ENCODE data around the gene PMF1. TPM values are rescaled to one million over a fixed set of nuclear protein-coding genes. Genes with fewer than 3 reads are reported as not detected.

The PMF1 gene
- total RNA-seq, 1 donor, result 34.0 TPM

DNA sequence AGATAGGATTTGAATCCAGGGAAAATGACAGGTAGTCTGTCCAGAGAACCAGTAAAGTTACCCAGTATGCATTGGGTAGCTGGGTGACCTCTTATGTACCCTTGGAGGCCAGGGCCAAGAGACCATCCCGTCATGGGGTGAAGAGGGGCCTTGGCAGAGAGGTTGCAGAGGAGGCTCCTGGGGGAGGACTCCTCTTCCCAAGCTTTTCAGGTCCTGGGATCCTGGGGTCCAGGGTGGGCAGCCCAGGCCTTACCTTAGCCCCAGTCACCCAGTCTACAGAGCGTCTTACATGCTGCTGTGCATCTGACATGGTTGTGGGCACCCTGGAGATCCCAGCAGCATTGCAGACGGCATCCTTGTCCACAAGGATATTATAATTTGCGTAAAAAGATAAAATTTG is 14.0 kb downstream of the PMF1 start:
- DNase-seq (ENCODE audit: insufficient read length, low spot score, missing footprints), result no peak
- peaks cover under 1% of the 10 kb centered on the region for H3K79me2 ChIP-seq (ENCODE audit: insufficient read depth, low read length)

DNA sequence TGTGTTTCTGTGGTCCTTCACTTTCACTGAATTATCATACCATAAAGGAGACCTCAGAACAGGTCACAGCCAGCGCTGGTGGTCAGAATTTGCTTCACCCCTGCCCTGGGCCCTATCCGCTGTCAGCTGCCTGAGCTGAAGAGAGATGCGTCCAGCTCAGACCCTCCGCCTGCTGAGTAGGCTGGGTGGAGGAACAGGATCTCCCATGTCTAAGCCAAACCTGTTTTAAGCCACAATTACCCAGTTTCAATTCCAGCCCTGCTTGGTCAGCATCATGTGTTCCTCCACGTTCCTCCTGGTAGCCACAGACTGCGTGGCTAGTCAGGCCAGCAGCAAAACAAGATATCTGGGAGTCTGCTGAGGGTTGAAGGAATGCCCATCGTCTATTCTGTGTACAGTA is 15.7 kb downstream of the PMF1 start:
- Histone ChIP-seq H3K4me2 (ENCODE audit: insufficient read depth, low read length) (no peak overlapping the region), H2AFZ (ENCODE audit: low read length) (no peak overlapping the region), H4K20me1 (ENCODE audit: insufficient read depth, low read length) (peaks cover 3% of the 10 kb centered on the region), H3K36me3 (ENCODE audit: insufficient read depth, low read length) (peaks cover 27% of the 10 kb centered on the region), H3K27ac (ENCODE audit: low read depth, low read length) (no peak overlapping the region), H3K4me1 (ENCODE audit: insufficient read depth, low read length) (peaks cover 13% of the 10 kb centered on the region), H3K9me3 (ENCODE audit: low read depth, low read length) (no peaks in the 10 kb centered on the region), H3K79me2 (ENCODE audit: insufficient read depth, low read length) (no peaks in the 10 kb centered on the region), H3K27me3 (ENCODE audit: insufficient read depth, low read length) (no peaks in the 10 kb centered on the region), H3K4me3 (ENCODE audit: insufficient read depth, low read length) (no peak overlapping the region)
- no peak for DNase-seq (ENCODE audit: insufficient read length, low spot score, missing footprints)
- TF ChIP-seq, protein P1, sequence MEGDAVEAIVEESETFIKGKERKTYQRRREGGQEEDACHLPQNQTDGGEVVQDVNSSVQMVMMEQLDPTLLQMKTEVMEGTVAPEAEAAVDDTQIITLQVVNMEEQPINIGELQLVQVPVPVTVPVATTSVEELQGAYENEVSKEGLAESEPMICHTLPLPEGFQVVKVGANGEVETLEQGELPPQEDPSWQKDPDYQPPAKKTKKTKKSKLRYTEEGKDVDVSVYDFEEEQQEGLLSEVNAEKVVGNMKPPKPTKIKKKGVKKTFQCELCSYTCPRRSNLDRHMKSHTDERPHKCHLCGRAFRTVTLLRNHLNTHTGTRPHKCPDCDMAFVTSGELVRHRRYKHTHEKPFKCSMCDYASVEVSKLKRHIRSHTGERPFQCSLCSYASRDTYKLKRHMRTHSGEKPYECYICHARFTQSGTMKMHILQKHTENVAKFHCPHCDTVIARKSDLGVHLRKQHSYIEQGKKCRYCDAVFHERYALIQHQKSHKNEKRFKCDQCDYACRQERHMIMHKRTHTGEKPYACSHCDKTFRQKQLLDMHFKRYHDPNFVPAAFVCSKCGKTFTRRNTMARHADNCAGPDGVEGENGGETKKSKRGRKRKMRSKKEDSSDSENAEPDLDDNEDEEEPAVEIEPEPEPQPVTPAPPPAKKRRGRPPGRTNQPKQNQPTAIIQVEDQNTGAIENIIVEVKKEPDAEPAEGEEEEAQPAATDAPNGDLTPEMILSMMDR (IDR thresholded peaks at IDR 0.05; ENCODE audit: extremely low read depth, low read depth, low read length), result no peak

More for the DNA sequence above, 14.0 kb downstream of the PMF1 start:
- Histone ChIP-seq H4K20me1 (ENCODE audit: insufficient read depth, low read length) (peaks cover 10% of the 10 kb centered on the region), H3K9me3 (ENCODE audit: low read depth, low read length) (no peaks in the 10 kb centered on the region), H3K4me3 (ENCODE audit: insufficient read depth, low read length) (no peak overlapping the region), H2AFZ (ENCODE audit: low read length) (no peak overlapping the region), H3K27ac (ENCODE audit: low read depth, low read length) (no peak overlapping the region), H3K4me2 (ENCODE audit: insufficient read depth, low read length) (no peak overlapping the region), H3K27me3 (ENCODE audit: insufficient read depth, low read length) (no peaks in the 10 kb centered on the region), H3K4me1 (ENCODE audit: insufficient read depth, low read length) (peaks cover 9% of the 10 kb centered on the region), H3K36me3 (ENCODE audit: insufficient read depth, low read length) (peaks cover 34% of the 10 kb centered on the region)
- TF ChIP-seq, protein P1 (IDR thresholded peaks at IDR 0.05; ENCODE audit: extremely low read depth, low read depth, low read length), result no peak

DNA sequence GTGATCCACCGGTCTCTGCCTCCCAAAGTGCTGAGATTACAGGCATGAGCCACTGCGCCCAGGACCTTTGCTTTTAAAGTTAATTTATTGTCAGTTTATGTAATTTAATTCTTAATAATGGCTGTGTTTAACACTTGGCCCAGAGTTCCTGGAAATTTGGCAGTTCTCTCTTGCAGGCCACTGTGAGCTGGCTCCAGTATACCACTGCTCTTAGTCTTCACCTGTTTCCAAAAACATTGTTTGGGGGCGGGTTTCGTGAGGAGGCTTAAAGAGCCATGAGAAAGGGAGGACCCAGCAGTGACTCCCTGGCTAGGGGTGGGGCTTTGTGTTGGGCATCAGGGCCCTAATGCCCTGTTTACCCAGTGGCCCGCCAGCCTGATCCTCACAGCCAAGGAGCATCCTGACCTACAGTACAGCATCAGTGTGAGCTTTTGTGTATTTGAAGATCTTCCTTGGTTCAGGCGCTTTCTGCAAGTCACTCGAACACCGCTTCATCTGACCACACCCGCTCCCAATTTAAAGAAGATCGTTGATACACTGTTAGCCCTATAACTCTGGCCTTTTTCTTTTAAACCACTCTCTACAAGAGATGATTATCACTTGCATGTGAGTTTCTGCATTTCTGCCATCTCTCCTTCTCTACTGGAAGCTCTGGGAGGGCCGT is 17.1 kb downstream of the PMF1 start:
- Histone ChIP-seq H3K36me3 (ENCODE audit: insufficient read depth, low read length) (peaks cover 22% of the 10 kb centered on the region), H3K79me2 (ENCODE audit: insufficient read depth, low read length) (no peaks in the 10 kb centered on the region), H3K27me3 (ENCODE audit: insufficient read depth, low read length) (no peaks in the 10 kb centered on the region), H3K27ac (ENCODE audit: low read depth, low read length) (no peak overlapping the region), H3K4me2 (ENCODE audit: insufficient read depth, low read length) (no peak overlapping the region), H3K9me3 (ENCODE audit: low read depth, low read length) (no peaks in the 10 kb centered on the region), H2AFZ (ENCODE audit: low read length) (no peak overlapping the region), H3K4me1 (ENCODE audit: insufficient read depth, low read length) (peaks cover 20% of the 10 kb centered on the region), H3K4me3 (ENCODE audit: insufficient read depth, low read length) (no peak overlapping the region), H4K20me1 (ENCODE audit: insufficient read depth, low read length) (no peaks in the 10 kb centered on the region)
- TF ChIP-seq, protein P1 (IDR thresholded peaks at IDR 0.05; ENCODE audit: extremely low read depth, low read depth, low read length), result no peak
- DNase-seq (ENCODE audit: insufficient read length, low spot score, missing footprints), result no peak

DNA sequence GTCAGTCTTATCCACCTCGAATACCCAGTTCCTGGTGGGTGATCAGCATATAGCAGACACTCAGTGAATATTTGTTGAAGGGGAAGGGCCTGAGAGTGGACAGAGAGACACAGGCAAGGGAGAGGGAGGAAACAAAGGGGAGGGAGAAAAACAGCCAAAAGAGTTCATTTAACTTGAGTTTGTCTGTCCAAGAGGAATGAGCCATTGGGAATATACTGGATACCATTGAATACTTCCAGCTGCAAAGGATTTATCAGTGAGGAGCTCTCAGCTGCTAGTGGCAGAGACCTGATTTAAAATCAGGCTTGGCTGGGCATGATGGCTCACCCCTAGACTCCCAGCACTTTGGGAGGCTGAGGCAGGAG is 17.6 kb downstream of the PMF1 start:
- Histone ChIP-seq H4K20me1 (ENCODE audit: insufficient read depth, low read length) (no peaks in the 10 kb centered on the region), H3K4me3 (ENCODE audit: insufficient read depth, low read length) (no peak overlapping the region), H3K79me2 (ENCODE audit: insufficient read depth, low read length) (no peaks in the 10 kb centered on the region), H3K4me2 (ENCODE audit: insufficient read depth, low read length) (no peak overlapping the region), H3K4me1 (ENCODE audit: insufficient read depth, low read length) (peaks cover 20% of the 10 kb centered on the region), H3K27ac (ENCODE audit: low read depth, low read length) (no peak overlapping the region), H3K27me3 (ENCODE audit: insufficient read depth, low read length) (no peaks in the 10 kb centered on the region), H2AFZ (ENCODE audit: low read length) (no peak overlapping the region), H3K36me3 (ENCODE audit: insufficient read depth, low read length) (peaks cover 22% of the 10 kb centered on the region), H3K9me3 (ENCODE audit: low read depth, low read length) (no peaks in the 10 kb centered on the region)
- no peak for DNase-seq (ENCODE audit: insufficient read length, low spot score, missing footprints)
- TF ChIP-seq, protein P1 (IDR thresholded peaks at IDR 0.05; ENCODE audit: extremely low read depth, low read depth, low read length), result no peak

Data from osteoblast (primary cell).